K562 (cell line): ENCODE measurements around the gene STX1B. TPM values are rescaled to one million over a fixed set of nuclear protein-coding genes. Genes with fewer than 3 reads are reported as not detected.
A peak's percentile ranks its signal among the peaks of the same experiment; 100 is the strongest.

ENCODE experiments used
- BRF2 ChIP-seq: IDR thresholded peaks from 3 replicates; pipeline ENCODE4 v1.6.1; 2011; ENCODE audit warnings: borderline replicate concordance, mild to moderate bottlenecking; ENCODE audit not compliant: insufficient read length, insufficient read depth
- CTCF ChIP-seq, 3 experiments: IDR thresholded peaks in 2 of 3; conservative IDR thresholded peaks in 1 of 3; 2 replicates each; pipeline ENCODE4 v1.5.1; 2011 to 2012; ENCODE audit warnings: low read length in 3 of 3, mild to moderate bottlenecking in 3 of 3, control low read depth in 2 of 3, improper control_type of control experiment in 1 of 3, inconsistent platforms in 1 of 3, low read depth in 1 of 3, mixed read lengths in 1 of 3, moderate library complexity in 1 of 3; ENCODE audit not compliant: insufficient read depth in 2 of 3
- EGR1 ChIP-seq: fragments of 450-650 bp; conservative IDR thresholded peaks from 2 replicates; pipeline ENCODE4 v1.6.1; 2017; ENCODE audit warnings: mild to moderate bottlenecking
- FIP1L1 ChIP-seq: fragments of 200-400 bp; formaldehyde crosslinking; IDR thresholded peaks from 2 replicates; pipeline ENCODE4 v1.6.1; 2018; ENCODE audit warnings: mild to moderate bottlenecking, low read depth, low read length; ENCODE audit not compliant: poor library complexity, severe bottlenecking
- POLR2G ChIP-seq: fragments of 200-400 bp; formaldehyde crosslinking; IDR thresholded peaks from 2 replicates; pipeline ENCODE4 v1.6.1; 2017; ENCODE audit warnings: low read depth, mild to moderate bottlenecking, antibody characterized with exemption, low read length, moderate library complexity
- POLR3A ChIP-seq: IDR thresholded peaks from 2 replicates; pipeline ENCODE4 v1.6.1; 2011; ENCODE audit warnings: borderline replicate concordance, mild to moderate bottlenecking, moderate library complexity; ENCODE audit not compliant: insufficient read length, insufficient read depth; ENCODE audit errors: extremely low read depth
- SFPQ ChIP-seq: fragments of 200-400 bp; formaldehyde crosslinking; IDR thresholded peaks from 2 replicates; pipeline ENCODE4 v1.6.1; 2017; ENCODE audit warnings: mild to moderate bottlenecking, low read depth, low read length, moderate library complexity
- VEZF1 ChIP-seq: fragments of 200-800 bp; sonication (Bioruptor generic); IDR thresholded peaks from 2 replicates; pipeline ENCODE4 v1.6.1; 2017; ENCODE audit warnings: missing genetic modification characterization, missing compliant biosample characterization
- ZBTB33 ChIP-seq: sonication (generic); formaldehyde crosslinking; IDR thresholded peaks from 2 replicates; pipeline ENCODE4 v1.8.1; 2023; ENCODE audit warnings: mild to moderate bottlenecking, missing genetic modification reagents
- ZFP36 ChIP-seq: fragments of 150-350 bp; IDR thresholded peaks from 2 replicates; pipeline ENCODE4 v1.6.1; 2018; ENCODE audit warnings: low read length, low read depth; ENCODE audit not compliant: partially characterized antibody
- ZNF146 ChIP-seq: IDR thresholded peaks from one replicate; pipeline ENCODE4 v1.6.1; 2018; ENCODE audit warnings: missing compliant biosample characterization; ENCODE audit not compliant: unreplicated experiment
- ZNF263 ChIP-seq: sonication (generic); formaldehyde crosslinking; IDR thresholded peaks from 2 replicates; pipeline ENCODE4 v1.8.0; 2022; ENCODE audit warnings: mild to moderate bottlenecking, missing genetic modification reagents, borderline replicate concordance
- ZNF740 ChIP-seq, 3 experiments: fragments of 200-800 bp in 1 of 3; sonication (Bioruptor generic) in 1 of 3; sonication (generic) in 1 of 3; formaldehyde crosslinking in 1 of 3; IDR thresholded peaks; 2 replicates each; pipeline versions ENCODE4 v1.6.1 to v1.8.0; 2016 to 2022; ENCODE audit warnings: mild to moderate bottlenecking in 2 of 3, missing compliant biosample characterization in 2 of 3, missing genetic modification characterization in 2 of 3, missing genetic modification reagents in 1 of 3
- polyA plus RNA-seq, 8 experiments: library from polyadenylated mRNA; depleted of rRNA in 4 of 8; stranded (reverse) in 5 of 8; unstranded in 3 of 8; fragments of >200 nt; fragmentation: Nextera tagmentation in 2 of 8; fragmentation: Illumina TruSeq in 1 of 8; extraction: Ambion mirVana in 2 of 8; extraction: Trizol in 1 of 8; gene quantifications; 2 replicates each; pipeline versions ENCODE4 v1.2.1 to v1.2.3, GENCODE V29; 2011 to 2014; ENCODE audit warnings: inconsistent platforms in 1 of 8, missing spikeins in 1 of 8
- total RNA-seq, 7 experiments: library from RNA; depleted of rRNA in 6 of 7; stranded (reverse); fragments of >200 nt in 6 of 7; fragmentation: Illumina TruSeq in 2 of 7; extraction: Trizol in 2 of 7; gene quantifications; 2 replicates each; pipeline versions ENCODE4 v1.2.1 to v1.2.3, GENCODE V29; 2011 to 2021; ENCODE audit warnings: low replicate concordance in 1 of 7

Gene STX1B
- total and polyA plus RNA-seq, 9 of the 15 experiments (the other 6 are each of a cell fraction or from before 2014, with no cell fraction given), result 0.07 to 2.5 (median 0.86) TPM

- TF ChIP-seq CTCF (IDR thresholded peaks at IDR 0.05 in 2 of 3, conservative IDR thresholded peaks at IDR 0.05 in 1 of 3; ENCODE audit: insufficient read depth in 2 of 3, low read depth in 1 of 3, low read length in 3 of 3) (0 out of 6 replicates have a peak, but pooled peaks of 1 of the 3 experiments have one; percentile 5), POLR2G (peak; percentile 36; the same call in 1 of the 2 replicates), BRF2 (no peak), ZNF146 (CRISPR knock-in tag) (no peak), ZBTB33 (CRISPR knock-in tag) (peak; percentile 55; the same call in 1 of the 2 replicates), ZFP36 (peak; percentile 49), POLR3A (no peak), EGR1 (peak; percentile 40), SFPQ (no peak), VEZF1 (CRISPR knock-in tag) (0 out of 2 replicates have a peak, but pooled peaks have one; percentile 35), ZNF263 (peak; percentile 96), FIP1L1 (peak; percentile 48), ZNF740 (CRISPR knock-in tag; IDR thresholded peaks at IDR 0.05) (no peak), ZNF740 (tag; IDR thresholded peaks at IDR 0.05) (no peak)
Measured at GRCh38 chr16:30979170-30980022, 31.0 kb downstream of the STX1B start (continued).
